ENCODE results near the gene NTSR1. TPM values are rescaled to one million over a fixed set of nuclear protein-coding genes. Genes with fewer than 3 reads are reported as not detected.

NTSR1 gene
- polyA plus RNA-seq, 1 donor from 2014 or later: 0.05 TPM

DNA sequence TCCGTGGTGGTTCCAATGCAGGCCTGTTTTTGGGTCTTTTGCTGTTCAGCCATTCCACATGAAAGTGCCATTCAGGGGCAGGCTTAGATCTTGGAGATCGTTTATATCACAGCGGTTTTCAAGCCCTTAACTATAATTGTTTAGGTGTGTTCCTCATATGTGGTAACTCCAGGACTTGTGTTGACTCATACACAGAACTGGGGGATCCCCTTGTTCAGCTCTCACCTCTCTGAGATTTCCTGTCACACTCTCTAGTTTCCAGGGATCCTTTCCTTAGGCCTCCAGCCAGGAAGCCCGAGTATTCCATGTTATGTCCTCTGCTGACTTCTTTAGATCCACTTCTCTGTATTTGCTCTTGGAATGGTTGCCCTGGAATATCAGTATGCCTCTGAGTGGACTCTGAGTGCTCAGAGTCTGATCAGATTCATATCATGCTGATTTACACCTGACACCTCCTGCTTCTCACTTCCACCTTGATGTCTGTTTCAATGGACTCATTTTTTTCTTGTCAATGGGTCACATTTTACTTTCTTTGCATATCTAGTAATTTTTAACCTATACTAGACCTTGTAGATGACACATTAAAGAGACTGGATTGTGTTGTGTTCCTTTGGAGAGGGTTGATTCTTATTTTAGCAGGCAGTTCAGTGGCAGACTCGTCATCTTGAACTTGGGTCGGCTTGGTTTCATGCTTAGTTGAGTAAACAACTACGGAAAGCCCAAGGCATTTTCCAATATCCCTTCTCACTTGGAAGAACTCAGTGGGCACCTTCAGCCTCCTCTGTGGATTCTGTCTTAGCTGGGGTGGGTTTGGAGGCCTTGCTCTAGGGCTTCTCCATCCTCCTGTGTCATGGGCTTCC lies 13.1 kb downstream of the NTSR1 start:
- H3K9me2 ChIP-seq (ENCODE audit: insufficient read depth, low read length): no peaks in the 10 kb centered on the region
- no peaks in the 10 kb centered on the region for H3K36me3 ChIP-seq (ENCODE audit: insufficient read depth, low read length)
- no peaks in the 10 kb centered on the region for H3K79me2 ChIP-seq (replicated peaks; ENCODE audit: insufficient read depth, low read length)
- no peak overlapping the region for H3K4me2 ChIP-seq (ENCODE audit: low read length)
- H3K27ac ChIP-seq (ENCODE audit: low read length): no peak overlapping the region
- H4K20me1 ChIP-seq (ENCODE audit: insufficient read depth): no peaks in the 10 kb centered on the region
- no peaks in the 10 kb centered on the region for H3K27me3 ChIP-seq (ENCODE audit: insufficient read depth, low read depth, low read length)
- TF ChIP-seq SMC3 (conservative IDR thresholded peaks at IDR 0.05; ENCODE audit: poor library complexity) (no peak), MXI1 (conservative IDR thresholded peaks at IDR 0.05; ENCODE audit: poor library complexity, severe bottlenecking) (no peak), TAF1 (IDR thresholded peaks at IDR 0.05; ENCODE audit: low read depth) (no peak)
- TF ChIP-seq, protein P1, sequence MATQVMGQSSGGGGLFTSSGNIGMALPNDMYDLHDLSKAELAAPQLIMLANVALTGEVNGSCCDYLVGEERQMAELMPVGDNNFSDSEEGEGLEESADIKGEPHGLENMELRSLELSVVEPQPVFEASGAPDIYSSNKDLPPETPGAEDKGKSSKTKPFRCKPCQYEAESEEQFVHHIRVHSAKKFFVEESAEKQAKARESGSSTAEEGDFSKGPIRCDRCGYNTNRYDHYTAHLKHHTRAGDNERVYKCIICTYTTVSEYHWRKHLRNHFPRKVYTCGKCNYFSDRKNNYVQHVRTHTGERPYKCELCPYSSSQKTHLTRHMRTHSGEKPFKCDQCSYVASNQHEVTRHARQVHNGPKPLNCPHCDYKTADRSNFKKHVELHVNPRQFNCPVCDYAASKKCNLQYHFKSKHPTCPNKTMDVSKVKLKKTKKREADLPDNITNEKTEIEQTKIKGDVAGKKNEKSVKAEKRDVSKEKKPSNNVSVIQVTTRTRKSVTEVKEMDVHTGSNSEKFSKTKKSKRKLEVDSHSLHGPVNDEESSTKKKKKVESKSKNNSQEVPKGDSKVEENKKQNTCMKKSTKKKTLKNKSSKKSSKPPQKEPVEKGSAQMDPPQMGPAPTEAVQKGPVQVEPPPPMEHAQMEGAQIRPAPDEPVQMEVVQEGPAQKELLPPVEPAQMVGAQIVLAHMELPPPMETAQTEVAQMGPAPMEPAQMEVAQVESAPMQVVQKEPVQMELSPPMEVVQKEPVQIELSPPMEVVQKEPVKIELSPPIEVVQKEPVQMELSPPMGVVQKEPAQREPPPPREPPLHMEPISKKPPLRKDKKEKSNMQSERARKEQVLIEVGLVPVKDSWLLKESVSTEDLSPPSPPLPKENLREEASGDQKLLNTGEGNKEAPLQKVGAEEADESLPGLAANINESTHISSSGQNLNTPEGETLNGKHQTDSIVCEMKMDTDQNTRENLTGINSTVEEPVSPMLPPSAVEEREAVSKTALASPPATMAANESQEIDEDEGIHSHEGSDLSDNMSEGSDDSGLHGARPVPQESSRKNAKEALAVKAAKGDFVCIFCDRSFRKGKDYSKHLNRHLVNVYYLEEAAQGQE (IDR thresholded peaks at IDR 0.05; ENCODE audit: borderline replicate concordance): no peak
- TF ChIP-seq, protein P2, sequence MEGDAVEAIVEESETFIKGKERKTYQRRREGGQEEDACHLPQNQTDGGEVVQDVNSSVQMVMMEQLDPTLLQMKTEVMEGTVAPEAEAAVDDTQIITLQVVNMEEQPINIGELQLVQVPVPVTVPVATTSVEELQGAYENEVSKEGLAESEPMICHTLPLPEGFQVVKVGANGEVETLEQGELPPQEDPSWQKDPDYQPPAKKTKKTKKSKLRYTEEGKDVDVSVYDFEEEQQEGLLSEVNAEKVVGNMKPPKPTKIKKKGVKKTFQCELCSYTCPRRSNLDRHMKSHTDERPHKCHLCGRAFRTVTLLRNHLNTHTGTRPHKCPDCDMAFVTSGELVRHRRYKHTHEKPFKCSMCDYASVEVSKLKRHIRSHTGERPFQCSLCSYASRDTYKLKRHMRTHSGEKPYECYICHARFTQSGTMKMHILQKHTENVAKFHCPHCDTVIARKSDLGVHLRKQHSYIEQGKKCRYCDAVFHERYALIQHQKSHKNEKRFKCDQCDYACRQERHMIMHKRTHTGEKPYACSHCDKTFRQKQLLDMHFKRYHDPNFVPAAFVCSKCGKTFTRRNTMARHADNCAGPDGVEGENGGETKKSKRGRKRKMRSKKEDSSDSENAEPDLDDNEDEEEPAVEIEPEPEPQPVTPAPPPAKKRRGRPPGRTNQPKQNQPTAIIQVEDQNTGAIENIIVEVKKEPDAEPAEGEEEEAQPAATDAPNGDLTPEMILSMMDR (IDR thresholded peaks at IDR 0.05; ENCODE audit: poor library complexity, severe bottlenecking): no peak
- H3K4me3 ChIP-seq (ENCODE audit: low read length): no peak overlapping the region
- no peaks in the 10 kb centered on the region for H3F3A ChIP-seq (ENCODE audit: insufficient read depth, low read length, poor library complexity, severe bottlenecking)
- H3K9me3 ChIP-seq (ENCODE audit: low read length): no peaks in the 10 kb centered on the region
- no peak overlapping the region for H3K9ac ChIP-seq (ENCODE audit: low read length)
- no peak overlapping the region for H2AFZ ChIP-seq (ENCODE audit: low read depth, low read length)

DNA sequence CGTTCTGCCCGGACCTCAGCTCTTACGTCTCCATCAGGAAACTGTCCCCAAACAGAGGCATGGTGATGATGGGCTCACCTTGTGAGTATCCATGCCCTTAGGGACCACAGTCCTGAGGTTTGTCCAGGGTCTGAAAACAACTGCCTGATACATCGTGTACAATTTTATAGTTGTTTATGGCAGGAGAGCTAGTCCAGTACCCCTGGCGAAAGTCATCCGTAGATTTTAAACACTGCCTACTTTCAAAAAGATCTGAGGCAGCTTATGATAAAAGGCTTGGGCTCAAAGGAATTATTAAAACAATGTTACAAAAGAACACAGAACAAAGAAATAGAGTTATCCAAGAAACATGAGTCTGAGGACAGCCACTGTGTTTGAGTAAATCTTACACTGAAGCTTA lies 14.0 kb downstream of the NTSR1 start:
- Histone ChIP-seq H3K79me2 (replicated peaks; ENCODE audit: insufficient read depth, low read length) (no peaks in the 10 kb centered on the region), H3K27me3 (ENCODE audit: insufficient read depth, low read depth, low read length) (no peaks in the 10 kb centered on the region), H3K9ac (ENCODE audit: low read length) (no peak overlapping the region), H4K20me1 (ENCODE audit: insufficient read depth) (no peaks in the 10 kb centered on the region), H3F3A (ENCODE audit: insufficient read depth, low read length, poor library complexity, severe bottlenecking) (no peaks in the 10 kb centered on the region), H3K9me3 (ENCODE audit: low read length) (no peaks in the 10 kb centered on the region), H2AFZ (ENCODE audit: low read depth, low read length) (no peak overlapping the region), H3K4me2 (ENCODE audit: low read length) (no peak overlapping the region), H3K27ac (ENCODE audit: low read length) (no peak overlapping the region), H3K9me2 (ENCODE audit: insufficient read depth, low read length) (no peaks in the 10 kb centered on the region), H3K4me3 (ENCODE audit: low read length) (no peak overlapping the region), H3K36me3 (ENCODE audit: insufficient read depth, low read length) (no peaks in the 10 kb centered on the region)
- TF ChIP-seq, protein P2 (IDR thresholded peaks at IDR 0.05; ENCODE audit: poor library complexity, severe bottlenecking): no peak
- TF ChIP-seq TAF1 (IDR thresholded peaks at IDR 0.05; ENCODE audit: low read depth) (no peak), POLR2AphosphoS5 (IDR thresholded peaks at IDR 0.05) (no peak), EZH2 (IDR thresholded peaks at IDR 0.05; ENCODE audit: borderline replicate concordance, insufficient read depth, low read length, poor library complexity, severe bottlenecking) (no peak), EP300 (conservative IDR thresholded peaks at IDR 0.05; ENCODE audit: poor library complexity, severe bottlenecking) (no peak), MXI1 (conservative IDR thresholded peaks at IDR 0.05; ENCODE audit: poor library complexity, severe bottlenecking) (no peak), SMC3 (conservative IDR thresholded peaks at IDR 0.05; ENCODE audit: poor library complexity) (no peak), RAD21 (conservative IDR thresholded peaks at IDR 0.05) (no peak)
- TF ChIP-seq, protein P1 (IDR thresholded peaks at IDR 0.05; ENCODE audit: borderline replicate concordance): no peak

Data from neural cell (in vitro differentiated cells).